ENCODE results near the gene OR2G6.
"Not testable (repeated sequence)": the region's sequence is repeated elsewhere in the genome, so short reads cannot be mapped to it uniquely, and the experiment has no call there.

- TF ChIP-seq EZH2 (IDR thresholded peaks at IDR 0.05; ENCODE audit: low read depth); CTCF (conservative IDR thresholded peaks at IDR 0.05): not testable (repeated sequence)
Measured at GRCh38 chr1:248569049-248569448, 61.2 kb downstream of the OR2G6 start.

Measured in PC-9 (cell line).